DOHH2 (cell line): ENCODE measurements around the gene IL27RA.

Experiments used
- EZH2phosphoT487 ChIP-seq: fragments of 200-600 bp; sonication (generic); IDR thresholded peaks from 2 replicates; pipeline ENCODE4 v1.6.1; 2017; ENCODE audit warnings: borderline replicate concordance, mild to moderate bottlenecking, antibody characterized with exemption, low read length, moderate library complexity, mixed read lengths
- TF ChIP-seq, protein P1 (sequence below): fragments of 200-600 bp; sonication (generic); IDR thresholded peaks from one replicate; pipeline ENCODE4 v1.5.1; 2014; ENCODE audit warnings: antibody characterized with exemption, mild to moderate bottlenecking, low read depth, low read length; ENCODE audit not compliant: poor library complexity, severe bottlenecking

DNA sequence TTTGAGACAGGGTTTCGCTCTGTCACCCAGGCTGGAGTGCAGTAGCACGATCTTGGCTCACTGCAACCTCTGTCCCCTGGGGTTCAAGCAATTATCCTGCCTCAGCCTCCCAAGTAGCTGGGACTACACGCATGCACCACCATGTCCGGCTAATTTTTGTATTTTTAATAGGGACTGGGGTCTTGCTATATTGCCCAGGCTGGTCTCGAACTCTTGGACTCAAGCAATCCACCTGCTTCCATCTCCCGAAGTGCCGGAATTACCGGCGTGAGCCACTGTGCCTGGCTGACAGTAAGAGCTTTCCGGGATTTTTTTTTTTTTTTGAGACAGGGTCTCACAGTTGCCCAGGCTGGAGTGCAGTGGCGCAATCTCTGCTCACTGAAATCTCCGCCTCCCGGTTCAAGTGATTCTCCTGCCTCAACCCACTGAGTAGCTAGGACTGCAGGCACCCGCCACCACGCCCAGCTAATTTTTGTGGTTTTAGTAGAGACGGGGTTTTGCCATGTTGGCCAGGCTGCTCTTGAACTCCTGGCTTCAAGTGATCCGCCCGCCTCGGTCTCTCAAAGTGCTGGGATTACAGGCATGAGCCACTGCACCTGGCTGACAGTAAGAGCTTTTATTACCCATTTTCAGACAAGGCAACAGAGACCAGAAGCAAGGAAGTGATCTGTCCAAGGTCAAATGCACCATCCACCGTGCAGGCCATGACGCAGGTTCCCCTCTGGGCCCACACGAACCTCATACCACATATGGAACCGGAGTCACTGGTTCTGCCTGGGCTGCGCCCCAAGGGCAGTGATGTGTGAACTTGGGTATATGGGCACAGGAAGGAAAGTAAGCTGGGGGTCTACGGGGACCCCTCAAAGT, 46.5 kb upstream of the IL27RA start:
- TF ChIP-seq, protein P1, sequence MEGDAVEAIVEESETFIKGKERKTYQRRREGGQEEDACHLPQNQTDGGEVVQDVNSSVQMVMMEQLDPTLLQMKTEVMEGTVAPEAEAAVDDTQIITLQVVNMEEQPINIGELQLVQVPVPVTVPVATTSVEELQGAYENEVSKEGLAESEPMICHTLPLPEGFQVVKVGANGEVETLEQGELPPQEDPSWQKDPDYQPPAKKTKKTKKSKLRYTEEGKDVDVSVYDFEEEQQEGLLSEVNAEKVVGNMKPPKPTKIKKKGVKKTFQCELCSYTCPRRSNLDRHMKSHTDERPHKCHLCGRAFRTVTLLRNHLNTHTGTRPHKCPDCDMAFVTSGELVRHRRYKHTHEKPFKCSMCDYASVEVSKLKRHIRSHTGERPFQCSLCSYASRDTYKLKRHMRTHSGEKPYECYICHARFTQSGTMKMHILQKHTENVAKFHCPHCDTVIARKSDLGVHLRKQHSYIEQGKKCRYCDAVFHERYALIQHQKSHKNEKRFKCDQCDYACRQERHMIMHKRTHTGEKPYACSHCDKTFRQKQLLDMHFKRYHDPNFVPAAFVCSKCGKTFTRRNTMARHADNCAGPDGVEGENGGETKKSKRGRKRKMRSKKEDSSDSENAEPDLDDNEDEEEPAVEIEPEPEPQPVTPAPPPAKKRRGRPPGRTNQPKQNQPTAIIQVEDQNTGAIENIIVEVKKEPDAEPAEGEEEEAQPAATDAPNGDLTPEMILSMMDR, result no peak
- TF ChIP-seq EZH2phosphoT487, result no peak
